Activated naive CD8-positive, alpha-beta T cell treated with anti-CD3 and anti-CD28 coated beads, Interleukin-2, amount 50 U/mL, for 16 hours (primary cell): ENCODE results near the gene SSTR1.
"Not testable (repeated sequence)": the region's sequence is repeated elsewhere in the genome, so short reads cannot be mapped to it uniquely, and the experiment has no call there.

Experiments used
- DNase-seq: peaks from one replicate; pipeline ENCODE4 v3.0.0-alpha.2; 2020; ENCODE audit warnings: low read depth, low spot score

The SSTR1 gene, protein sequence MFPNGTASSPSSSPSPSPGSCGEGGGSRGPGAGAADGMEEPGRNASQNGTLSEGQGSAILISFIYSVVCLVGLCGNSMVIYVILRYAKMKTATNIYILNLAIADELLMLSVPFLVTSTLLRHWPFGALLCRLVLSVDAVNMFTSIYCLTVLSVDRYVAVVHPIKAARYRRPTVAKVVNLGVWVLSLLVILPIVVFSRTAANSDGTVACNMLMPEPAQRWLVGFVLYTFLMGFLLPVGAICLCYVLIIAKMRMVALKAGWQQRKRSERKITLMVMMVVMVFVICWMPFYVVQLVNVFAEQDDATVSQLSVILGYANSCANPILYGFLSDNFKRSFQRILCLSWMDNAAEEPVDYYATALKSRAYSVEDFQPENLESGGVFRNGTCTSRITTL

DNA sequence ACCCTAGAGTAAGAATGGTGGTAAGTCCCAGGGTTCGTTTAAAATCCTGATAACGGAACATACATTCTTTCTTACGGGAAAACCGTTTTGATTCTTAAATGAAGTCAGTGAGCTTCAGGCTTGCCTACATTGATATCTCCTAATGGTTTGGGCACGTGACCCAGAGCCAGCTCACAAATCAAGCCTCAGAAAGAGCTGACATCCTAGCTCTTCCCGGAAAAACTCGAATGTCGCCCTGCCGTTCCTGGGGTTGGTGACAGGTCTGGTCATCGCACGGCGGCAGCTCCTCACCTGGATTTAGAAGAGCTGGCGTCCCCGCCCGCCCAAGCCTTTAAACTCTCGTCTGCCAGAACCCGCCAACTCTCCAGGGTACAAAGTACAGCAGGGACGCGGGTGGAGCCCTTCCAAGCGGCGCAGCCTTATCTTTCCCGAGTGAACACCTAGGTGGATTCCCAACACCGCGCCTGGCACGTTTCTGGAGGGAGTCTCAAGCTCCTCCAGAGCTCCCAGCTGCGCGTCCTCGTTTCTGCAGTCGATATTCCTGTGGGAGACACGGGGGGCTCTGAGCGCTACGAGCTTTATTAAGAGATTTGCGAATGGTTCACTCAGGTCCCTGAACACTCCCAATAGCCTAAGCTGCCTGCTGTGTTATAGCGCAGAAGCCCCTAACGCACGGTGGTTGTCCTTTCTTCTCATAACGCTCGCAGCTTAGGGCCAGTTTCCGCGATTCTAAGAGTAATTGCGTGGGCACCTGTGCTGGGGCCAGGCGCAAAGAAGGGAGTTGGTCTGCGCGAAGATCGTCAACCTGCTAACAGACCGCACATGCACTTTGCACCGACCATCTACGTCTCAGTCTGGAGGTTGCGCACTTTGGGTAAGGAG, at the start of gene SSTR1:
Gene SSTR1, plus strand, starts transcription at position 169 of the 882 bp plus-strand sequence. CDS start 1,486 bp downstream, outside the sequence.
- no peak for DNase-seq

DNA sequence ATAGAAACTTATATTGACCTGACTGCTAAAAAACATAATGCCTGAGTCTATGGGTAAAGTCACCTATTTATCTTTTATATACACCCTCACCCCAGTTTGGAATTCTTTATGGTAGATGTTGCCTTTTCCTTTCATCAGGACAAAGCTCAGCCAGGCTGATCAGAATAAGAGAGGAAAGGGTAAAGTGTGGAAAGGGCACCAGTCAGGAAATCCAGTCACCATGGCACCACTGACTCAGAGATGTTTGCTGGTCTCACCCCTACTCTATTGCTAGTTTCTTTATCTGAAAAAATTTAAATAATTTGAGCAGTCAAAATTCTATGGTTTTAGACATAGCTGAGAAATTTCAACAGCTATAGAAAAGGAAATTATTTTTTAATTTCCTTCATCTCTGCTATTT, 49.2 kb upstream of the SSTR1 start:
- DNase-seq: no peak

DNA sequence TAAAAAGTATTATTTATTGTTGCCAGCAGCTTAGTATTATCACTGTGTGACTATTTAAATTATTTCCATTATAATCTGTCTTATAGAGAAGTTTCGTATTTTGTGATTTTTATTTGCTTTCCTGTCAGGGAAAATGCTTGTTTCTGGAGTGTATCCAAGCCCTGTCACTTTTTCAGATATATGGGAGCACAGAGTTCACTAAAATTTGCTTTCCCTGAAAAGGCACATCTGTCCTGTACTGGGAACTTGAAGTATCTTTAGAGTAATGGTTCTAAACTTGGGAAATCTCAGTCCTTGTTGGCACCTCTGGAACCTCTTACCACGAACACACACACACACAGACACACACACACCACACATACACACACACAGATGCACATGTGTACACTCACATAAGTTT, 39.3 kb upstream of the SSTR1 start:
- DNase-seq: no peak

DNA sequence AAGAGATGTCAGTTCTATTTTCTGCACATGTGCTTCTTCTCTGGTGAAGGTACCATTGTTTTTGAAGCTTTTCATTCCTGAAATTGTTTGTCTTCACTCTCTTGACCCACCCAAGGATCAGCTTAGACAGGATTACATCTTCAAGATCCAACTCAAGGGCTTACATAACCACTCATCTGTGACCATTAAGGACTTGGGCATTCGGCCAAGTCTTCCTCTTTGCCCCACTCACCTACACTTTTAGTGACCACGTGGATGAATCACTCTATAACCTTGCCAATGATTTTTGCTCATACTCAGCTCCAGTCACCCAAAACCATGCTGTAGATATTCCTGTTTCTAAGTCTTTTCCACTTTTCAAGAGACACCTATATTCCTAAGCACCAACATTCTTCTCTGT, 36.5 kb upstream of the SSTR1 start:
- DNase-seq: no peak

DNA sequence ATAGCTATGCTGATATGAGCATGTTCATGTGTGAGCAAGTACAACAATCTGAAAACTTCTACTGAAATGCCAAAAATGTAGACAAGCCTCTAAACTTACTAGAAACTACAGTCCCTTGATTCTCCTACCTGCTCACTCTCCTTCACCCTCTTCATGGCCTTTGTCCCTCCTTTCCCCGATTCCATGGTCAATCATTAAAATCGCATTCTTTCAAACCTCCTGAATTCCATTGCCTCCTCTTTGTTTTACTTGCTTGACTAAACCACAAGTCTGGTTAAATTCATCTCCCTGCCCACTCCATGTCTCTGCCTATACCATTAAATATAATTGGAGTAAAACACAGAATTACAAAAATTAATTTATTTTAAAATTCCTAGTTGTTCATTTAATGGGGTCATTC, 33.0 kb upstream of the SSTR1 start:
- DNase-seq: no peak

DNA sequence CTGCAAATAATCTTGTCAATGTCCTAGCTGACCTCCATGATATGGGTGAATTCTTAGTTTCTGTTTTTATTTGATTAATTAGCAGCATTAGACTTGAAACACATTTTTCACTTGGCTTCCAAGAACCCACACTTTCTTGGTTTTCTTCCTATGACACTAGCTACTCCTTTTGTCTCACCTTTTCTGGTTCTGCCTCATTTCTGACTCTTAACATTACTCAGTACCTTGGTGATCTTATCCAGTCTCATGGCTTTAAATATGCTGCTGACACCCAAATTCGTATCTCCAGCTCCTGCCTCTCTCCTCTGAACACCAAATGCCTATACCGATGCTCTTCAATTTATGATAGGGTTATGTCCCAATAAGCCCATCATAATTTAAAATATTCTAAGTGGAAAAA, 32.0 kb upstream of the SSTR1 start:
- no peak for DNase-seq

DNA sequence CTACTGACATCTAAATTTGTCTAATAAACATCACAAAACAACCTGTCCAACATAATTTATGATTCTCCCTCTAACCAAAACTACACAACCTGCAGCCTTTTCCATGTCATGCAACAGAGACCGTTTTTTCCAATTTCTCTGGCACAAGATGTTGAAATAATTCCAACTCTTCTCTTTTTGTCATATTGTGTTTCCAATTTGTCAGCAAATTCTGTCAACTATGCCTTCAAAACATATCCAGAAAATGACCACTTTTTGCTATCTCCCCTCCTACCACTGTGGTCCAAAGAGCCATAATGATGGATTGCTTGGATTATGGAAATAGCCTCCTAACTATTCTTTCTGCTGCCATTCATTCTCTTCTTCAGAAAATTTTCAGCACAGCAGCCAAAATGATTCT, 31.3 kb upstream of the SSTR1 start:
- no peak for DNase-seq

DNA sequence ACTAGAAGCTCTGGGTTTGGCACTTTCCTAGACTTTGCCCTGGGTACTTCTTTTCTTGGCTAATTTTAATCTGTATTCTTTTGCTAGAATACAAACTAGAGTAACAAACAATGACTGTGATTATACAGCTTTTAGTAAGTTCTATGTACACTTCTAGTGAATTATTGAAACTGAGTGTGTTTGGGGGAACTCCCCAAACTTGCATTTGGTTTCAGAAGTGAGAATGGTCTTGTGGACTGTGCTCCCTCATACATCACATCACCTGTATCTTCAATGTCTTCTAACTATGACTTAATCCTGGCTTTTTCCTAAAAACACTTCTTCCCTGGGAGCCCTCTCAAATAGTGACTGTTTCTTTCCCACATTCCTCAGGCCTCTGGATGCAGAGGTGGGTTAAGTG, 23.6 kb upstream of the SSTR1 start:
- no peak for DNase-seq

DNA sequence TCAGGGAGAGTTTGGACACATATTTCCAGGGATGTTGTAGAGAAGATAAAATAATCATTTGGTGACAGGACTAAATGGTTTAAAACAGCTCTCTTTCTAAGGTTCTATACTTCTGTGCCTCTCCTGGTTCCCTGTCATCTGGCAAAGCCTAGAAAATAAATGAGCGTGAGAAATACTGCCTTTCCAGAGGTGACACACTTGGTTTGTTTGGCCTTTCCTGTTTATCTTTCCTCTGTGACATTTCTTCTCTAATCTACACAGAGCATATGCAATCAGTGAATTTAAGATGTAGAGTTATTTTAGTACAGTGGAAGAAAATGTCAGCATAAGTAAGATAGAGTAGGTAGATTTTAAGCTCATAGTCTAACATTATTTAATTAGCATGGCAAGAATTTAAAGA, 22.0 kb upstream of the SSTR1 start:
- DNase-seq: no peak

DNA sequence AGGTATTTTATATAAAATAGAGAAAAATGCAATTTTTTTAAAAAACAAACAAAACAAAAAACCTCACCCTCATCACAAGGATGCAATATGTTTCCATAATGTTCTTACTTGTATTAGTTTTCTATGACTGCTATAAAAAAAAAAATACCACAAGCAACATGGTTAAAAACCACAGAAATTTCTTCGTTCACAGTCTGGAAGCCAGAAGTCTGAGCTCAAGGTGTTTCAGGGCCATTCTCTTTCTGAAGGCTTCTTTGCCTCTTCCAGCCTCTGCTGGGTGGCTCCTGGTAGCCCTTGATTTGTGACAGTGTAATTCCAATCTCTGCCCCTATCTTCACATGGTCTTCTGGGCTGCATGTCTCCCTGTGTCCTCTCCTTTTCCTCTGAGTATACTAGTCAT, 21.5 kb upstream of the SSTR1 start:
- DNase-seq: no peak

DNA sequence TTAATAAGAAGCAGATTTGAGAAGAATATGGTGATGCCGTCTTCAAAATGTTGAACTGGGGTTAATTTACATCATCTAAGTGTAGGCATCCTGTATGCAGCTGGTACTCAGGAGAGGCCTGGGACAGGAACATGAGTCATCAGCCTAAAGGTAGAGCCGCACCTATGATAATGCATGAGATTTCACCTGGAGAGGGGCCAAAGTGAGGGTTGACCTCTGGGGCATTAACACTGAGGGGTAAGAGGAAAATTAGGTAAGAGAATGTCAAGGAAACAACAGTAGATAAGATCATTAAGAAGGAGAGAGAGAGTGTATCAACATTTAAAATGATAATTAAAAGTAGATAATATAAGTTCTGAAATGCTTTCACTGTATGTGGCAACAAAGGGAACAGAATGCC, 20.2 kb upstream of the SSTR1 start:
- no peak for DNase-seq

DNA sequence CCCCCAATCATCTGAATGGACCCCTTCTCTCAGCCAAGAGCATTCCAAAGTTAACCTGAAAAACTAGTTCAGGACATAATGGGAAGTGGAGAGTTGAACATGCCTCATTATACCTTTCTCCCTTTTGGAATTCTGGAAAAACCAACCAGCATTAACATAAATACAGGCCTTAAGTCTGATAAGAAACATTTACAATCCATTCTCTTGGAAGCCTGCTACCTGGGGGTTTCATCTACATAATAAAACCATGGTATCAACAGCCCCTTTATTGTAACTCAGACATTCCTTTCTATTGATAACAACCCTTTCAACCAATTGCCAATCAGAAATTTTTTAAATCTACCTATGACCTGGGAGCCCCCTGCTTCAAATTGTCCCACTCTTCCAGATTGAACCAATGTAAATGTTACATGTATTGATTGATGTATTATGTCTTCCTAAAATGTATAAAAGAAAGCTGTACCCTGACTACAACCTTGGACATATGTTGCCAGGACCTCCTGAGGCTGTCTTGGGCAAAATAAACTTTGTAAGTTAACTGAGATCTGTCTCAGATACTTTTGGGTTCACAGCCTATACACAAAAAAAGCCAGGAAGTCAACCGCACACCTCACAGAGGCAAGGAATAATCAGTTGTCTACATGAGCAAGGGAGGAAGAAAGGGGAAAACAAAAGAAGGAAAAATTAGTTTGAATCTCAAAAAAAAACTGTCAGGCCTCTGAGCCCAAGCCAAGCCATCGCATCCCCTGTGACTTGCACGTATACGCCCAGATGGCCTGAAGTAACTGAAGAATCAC, 17.6 kb upstream of the SSTR1 start:
- no peak for DNase-seq

DNA sequence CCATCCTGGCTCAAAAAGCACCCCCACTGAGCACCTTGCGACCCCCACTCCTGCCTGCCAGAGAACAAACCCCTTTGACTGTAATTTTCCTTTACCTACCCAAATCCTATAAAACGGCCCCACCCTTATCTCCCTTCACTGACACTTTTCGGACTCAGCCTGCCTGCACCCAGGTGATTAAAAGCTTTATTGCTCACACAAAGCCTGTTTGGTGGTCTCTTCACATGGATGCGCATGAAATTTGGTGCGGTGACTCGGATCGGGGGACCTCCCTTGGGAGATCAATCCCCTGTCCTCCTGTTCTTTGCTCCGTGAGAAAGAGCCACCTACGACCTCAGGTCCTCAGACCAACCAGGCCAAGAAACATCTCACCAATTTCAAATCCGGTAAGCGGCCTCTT, 16.9 kb upstream of the SSTR1 start:
- DNase-seq: not testable (repeated sequence)

DNA sequence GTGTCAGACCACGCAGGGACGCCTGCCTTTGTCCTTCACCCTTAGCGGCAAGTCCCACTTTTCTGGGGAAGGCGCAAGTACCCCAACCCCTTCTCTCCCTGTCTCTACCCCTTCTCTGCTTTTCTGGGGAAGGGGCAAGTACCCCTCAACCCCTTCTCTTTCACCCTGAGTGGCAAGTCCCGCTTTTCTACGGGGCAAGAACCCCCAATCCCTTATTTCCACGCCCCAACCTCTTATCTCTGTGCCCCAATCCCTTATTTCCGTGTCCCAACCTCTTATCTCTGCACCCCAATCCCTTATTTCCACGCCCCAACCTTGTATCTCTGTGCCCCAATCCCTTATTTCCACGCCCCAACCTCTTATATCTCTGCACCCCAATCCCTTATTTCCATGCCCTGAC, 16.2 kb upstream of the SSTR1 start:
- DNase-seq: not testable (repeated sequence)

DNA sequence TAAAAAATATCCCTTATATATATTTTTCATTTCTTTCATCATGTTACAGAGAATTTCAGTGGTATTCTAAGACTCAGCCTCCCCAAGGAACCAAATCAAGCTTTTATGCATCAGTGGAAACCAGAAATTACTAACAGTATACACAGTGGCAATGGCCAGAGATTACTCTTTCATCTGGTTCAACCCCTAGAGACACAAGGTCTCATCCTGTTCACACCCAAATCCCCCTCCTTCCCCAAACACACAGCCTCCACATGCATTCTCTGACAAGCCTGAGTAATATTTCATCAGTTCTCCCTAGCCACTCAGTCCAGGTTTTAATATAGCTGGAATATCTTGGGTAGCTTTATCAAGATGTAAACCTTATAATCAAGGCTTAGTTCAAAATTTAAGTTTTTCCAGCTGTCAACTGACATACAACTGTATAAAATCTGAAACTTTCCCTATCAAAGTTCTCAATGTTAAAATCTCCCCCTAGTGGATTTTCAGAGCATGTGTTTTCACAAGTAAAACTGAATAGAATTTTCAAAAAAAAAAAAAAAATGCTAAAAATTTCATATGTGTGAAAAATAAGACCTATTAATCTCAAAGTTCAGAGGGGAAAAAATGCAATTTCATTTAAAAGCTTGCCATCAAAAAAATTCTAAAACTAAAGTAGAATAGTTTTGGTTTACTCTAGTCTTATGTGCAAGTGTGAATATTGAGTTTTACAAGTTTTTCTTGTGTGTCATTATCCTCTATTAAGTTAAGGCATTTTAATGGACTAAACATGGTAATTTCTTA, 10.5 kb upstream of the SSTR1 start:
- DNase-seq: no peak

DNA sequence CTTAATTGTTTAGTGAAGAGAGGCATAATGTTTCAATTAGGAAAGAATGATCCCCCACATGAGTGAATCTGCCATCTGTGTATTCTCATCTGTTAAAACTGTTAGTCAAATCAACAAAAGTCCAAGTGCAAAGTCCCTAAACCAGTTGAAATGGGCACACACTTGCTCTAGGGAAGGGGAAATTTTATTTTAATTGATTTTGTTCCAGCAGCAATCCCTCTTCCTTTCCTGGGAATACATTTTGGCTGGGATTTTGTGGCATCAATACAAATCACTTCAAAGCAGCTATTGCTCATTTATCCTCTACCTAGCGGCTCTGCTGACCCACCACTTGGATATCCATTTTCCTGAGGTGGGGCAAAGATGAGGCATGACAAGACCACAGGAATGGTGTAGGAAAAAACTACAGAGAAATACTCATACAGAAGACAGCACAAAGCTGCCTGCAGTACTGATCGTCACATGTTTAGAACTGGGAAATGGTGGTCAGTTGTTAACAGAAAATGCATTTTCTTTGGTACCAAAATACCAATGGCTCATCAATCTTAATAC, 9.8 kb upstream of the SSTR1 start:
- DNase-seq: no peak

DNA sequence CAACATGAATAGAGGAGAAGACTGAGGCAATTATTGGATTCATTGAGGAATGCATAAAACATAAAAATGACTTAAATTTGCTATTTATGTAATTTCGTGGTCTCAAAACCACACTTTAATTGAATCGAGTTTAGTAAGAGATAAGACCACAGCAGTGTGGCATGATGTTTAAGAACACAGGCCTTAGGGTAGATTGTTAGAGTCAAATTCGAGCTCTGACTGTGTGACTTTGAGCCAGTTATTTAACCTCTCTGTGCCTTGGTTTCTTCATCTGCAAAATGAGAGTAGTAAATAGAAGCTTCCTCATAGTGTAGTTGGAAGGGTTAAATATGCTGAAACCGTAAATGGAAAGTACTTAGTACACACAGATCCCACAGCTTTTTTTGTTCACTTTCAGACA, 9.3 kb upstream of the SSTR1 start:
- DNase-seq: no peak

DNA sequence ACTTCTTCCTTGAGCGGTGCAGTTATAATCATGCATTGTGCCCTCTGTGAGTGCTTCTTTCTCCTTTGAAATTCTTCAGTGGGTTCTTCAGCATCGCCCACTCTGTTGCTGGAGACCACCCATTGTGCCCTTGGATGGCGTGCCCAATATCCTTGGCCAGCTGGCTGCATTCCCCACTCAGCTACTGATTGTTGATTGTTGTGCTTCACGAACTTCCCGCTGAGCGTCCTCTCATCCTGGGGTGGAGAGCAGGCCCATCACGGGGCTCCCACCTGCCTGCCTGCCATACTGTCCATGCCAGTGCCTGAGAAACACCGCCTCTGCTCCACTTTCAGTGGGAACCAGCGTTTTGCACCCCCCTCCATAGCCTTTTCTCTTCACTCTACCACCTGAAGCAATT, 8.6 kb upstream of the SSTR1 start:
- no peak for DNase-seq

DNA sequence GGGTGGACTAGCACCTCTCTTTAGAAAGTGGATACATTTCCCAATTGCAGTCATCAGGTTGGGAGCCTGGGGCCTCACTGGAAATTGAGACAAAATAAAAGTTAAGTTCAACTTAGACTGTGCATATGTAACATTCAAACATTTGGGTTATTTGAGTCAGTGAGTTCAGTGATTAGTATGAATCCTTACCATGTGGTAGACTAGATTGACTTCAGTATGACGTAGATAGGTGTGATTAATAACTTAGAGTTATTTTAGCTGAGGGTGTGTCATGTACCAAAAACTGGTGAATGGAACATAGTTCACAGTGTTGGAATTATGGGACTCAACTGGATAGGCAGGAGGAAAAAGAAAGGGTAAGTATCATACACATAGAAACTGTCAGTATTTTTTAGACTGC, 8.0 kb upstream of the SSTR1 start:
- DNase-seq: no peak

DNA sequence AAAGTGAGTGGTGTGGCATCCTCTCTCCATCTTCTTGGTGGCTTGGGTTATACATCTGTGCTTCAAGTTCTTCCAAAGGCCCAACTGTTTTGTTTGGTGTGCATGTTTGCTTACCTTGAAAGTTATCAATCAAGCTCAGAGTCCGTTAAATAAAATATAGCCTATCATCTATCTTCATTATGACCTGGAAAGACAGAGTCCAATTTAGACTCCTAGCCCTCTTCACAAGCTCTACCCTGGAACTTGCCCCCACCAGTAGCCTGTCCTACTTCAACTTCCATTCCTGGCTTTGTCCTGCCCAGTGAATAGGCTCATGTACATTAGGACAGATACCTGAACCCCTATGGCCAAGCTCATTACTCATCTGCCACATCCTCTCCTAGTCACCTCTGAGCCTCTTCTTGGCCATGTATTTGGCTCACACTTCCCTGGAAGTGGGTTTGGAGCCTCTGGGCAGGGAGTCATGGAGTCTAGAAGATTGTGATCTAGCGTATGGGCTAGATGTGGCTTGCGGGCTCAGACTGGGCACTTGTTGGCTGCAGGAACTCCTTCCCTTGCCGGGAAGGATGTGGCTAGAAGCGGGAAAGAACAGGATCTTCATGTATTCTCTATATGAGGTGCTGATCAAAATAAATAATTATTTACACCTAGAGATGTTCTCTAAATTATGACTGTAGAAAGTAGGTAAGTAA, 6.4 kb upstream of the SSTR1 start:
- no peak for DNase-seq
